Measurements from ENCODE around the gene RCSD1. TPM values are rescaled to one million over a fixed set of nuclear protein-coding genes. Genes with fewer than 3 reads are reported as not detected.

The RCSD1 gene
- total RNA-seq, 1 donor from 2014 or later = 2.3 TPM

DNA sequence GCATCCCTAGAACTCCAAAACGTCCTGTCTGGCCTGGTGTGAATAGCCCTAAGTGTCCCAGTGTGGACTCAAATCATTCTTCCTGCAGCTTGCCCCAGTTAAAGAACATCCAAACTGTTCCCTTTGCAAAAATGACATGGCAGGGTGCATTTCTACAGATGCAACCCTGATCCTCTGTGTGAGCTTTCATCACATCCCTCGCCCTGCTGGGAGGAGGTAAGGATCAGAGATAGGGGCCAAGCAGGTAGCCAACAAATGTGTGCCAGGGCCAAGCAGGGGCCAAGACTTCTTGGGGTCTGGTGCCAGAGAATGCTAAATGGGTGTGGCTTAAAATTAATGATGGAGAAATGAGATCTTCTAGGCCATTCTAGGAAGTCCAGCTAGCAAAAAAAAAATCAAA lies 64.7 kb downstream of the RCSD1 start:
- Mint-ChIP-seq H3K27ac (ENCODE audit: unreplicated experiment) (no peak overlapping the region), H3K4me1 (peaks cover 4% of the 10 kb centered on the region), H3K9me3 (no peaks in the 10 kb centered on the region), H3K36me3 (ENCODE audit: low read depth) (no peaks in the 10 kb centered on the region), H3K27me3 (ENCODE audit: low read depth) (no peaks in the 10 kb centered on the region), H3K4me3 (no peak overlapping the region)
- TF ChIP-seq, protein P1, sequence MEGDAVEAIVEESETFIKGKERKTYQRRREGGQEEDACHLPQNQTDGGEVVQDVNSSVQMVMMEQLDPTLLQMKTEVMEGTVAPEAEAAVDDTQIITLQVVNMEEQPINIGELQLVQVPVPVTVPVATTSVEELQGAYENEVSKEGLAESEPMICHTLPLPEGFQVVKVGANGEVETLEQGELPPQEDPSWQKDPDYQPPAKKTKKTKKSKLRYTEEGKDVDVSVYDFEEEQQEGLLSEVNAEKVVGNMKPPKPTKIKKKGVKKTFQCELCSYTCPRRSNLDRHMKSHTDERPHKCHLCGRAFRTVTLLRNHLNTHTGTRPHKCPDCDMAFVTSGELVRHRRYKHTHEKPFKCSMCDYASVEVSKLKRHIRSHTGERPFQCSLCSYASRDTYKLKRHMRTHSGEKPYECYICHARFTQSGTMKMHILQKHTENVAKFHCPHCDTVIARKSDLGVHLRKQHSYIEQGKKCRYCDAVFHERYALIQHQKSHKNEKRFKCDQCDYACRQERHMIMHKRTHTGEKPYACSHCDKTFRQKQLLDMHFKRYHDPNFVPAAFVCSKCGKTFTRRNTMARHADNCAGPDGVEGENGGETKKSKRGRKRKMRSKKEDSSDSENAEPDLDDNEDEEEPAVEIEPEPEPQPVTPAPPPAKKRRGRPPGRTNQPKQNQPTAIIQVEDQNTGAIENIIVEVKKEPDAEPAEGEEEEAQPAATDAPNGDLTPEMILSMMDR (conservative IDR thresholded peaks at IDR 0.05) = no peak
- DNase-seq (ENCODE audit: low read depth, low spot score) = no peak

DNA sequence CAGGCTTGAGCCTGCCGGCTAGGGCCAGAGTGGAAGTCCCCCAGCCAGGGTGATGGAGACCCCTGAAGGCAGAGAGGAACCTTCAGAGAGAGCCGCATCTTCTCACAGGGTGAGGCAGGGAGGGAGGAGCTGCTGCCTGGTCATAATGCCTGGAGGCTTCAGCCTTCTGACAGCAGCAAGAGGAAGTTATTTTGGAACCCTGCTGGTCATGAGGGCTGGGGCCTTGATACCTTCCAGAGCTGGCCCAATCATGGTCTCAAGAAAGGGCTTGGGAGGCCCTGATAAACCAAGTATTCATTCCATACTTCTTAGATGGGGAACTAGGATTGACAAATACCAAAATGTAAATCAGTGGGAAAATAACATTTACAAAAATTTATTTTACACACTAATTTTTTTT lies 65.1 kb downstream of the RCSD1 start:
- TF ChIP-seq, protein P1 (conservative IDR thresholded peaks at IDR 0.05) = no peak
- Mint-ChIP-seq H3K36me3 (ENCODE audit: low read depth) (no peaks in the 10 kb centered on the region), H3K27ac (ENCODE audit: unreplicated experiment) (no peak overlapping the region), H3K27me3 (ENCODE audit: low read depth) (no peaks in the 10 kb centered on the region), H3K9me3 (no peaks in the 10 kb centered on the region), H3K4me3 (no peak overlapping the region), H3K4me1 (peaks cover 4% of the 10 kb centered on the region)
- no peak for DNase-seq (ENCODE audit: low read depth, low spot score)

DNA sequence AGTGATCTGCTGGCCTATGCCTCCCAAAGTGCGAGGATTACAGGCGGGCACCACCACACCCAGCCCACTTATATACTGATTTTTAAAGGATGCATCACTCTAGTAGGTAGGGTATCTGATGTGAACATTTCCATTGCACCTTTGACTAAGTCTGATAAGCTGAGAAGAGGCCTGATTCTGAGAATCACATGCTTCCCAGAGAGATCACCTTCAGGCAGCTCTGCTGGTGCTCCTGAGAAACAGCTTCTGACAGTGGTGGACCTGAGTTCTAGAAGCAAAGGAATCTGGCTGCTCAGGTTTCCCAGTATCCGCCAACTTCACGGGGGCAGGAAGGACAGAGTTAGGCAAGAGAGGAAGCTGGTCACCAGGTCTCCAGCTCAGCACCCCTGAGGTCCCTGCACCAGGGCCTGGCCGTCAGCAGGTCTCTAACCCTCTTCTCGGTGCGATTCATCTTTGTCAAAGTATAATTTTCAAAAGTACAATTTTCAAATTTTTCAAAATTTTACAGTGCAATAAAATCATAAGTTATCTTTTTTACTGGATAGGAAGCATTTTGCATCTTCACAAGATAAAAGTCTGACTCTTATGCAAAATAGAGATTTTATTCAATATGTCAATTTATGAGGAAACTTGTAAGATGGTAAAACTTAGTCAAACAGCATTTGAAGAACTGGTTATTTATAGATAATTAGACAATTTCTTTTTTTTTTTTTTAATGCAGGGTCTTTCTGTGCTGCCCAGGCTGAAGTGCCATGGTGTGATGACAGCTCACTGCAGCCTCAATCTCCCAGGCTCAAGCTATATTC lies 65.9 kb downstream of the RCSD1 start:
- no peaks in the 10 kb centered on the region for H3K36me3 Mint-ChIP-seq (ENCODE audit: low read depth)
- no peak overlapping the region for H3K27ac Mint-ChIP-seq (ENCODE audit: unreplicated experiment)
- no peaks in the 10 kb centered on the region for H3K27me3 Mint-ChIP-seq (ENCODE audit: low read depth)
- H3K4me3 Mint-ChIP-seq = no peak overlapping the region
- no peaks in the 10 kb centered on the region for H3K9me3 Mint-ChIP-seq
- TF ChIP-seq, protein P1 (conservative IDR thresholded peaks at IDR 0.05) = no peak
- H3K4me1 Mint-ChIP-seq = peaks cover 4% of the 10 kb centered on the region
- DNase-seq (ENCODE audit: low read depth, low spot score) = no peak

DNA sequence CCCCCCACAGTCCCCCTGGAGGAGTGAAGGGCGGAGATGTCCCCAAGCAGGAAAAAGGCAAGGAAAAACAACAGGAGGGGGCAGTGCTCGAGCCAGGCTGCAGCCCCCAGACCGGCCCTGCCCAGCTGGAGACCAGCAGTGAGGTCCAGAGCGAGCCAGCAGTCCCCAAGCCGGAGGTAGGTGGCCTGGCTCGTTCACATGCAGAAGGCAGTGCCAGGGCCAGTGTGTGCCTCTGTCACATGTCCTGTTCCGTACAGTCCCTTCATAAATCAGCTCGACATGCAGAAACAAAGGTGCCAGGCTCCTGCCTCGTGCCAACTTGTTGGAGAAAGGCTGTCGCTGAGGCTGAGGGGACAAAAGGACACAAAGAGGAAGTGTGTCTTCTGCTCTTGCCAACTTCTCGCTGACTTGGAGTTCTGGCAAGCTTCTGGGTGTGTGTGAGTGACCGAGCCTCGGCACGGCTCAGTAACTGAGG lies 67.7 kb downstream of the RCSD1 start:
- H3K36me3 Mint-ChIP-seq (ENCODE audit: low read depth) = no peaks in the 10 kb centered on the region
- no peaks in the 10 kb centered on the region for H3K9me3 Mint-ChIP-seq
- no peaks in the 10 kb centered on the region for H3K27me3 Mint-ChIP-seq (ENCODE audit: low read depth)
- peak overlapping the region; percentile 12 for H3K27ac Mint-ChIP-seq (ENCODE audit: unreplicated experiment)
- DNase-seq (ENCODE audit: low read depth, low spot score) = no peak
- TF ChIP-seq, protein P1 (conservative IDR thresholded peaks at IDR 0.05) = no peak
- H3K4me1 Mint-ChIP-seq = peaks cover 4% of the 10 kb centered on the region
- no peak overlapping the region for H3K4me3 Mint-ChIP-seq

DNA sequence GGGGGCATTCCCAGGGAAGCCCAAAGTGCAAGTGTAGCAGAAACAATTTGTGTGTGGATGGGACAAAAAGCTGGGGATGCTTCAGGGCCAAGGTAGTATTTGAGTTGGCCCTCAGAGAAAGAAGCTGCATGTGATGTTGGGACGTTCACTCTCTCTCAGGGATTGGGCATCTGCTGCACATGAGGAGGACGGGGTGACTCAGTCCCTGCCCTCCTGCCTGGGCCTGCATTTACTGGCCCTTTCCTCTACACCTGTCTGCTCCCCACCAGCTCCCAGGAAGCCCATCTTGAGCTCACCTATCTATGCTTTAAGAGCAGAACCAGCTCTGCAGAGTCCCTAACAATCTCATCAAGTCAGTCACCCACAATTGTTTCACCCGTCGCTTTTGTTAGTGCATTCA lies 68.3 kb downstream of the RCSD1 start:
- Mint-ChIP-seq H3K4me3 (no peak overlapping the region), H3K4me1 (peaks cover 4% of the 10 kb centered on the region), H3K9me3 (no peaks in the 10 kb centered on the region), H3K36me3 (ENCODE audit: low read depth) (no peaks in the 10 kb centered on the region), H3K27me3 (ENCODE audit: low read depth) (no peaks in the 10 kb centered on the region), H3K27ac (ENCODE audit: unreplicated experiment) (no peak overlapping the region)
- TF ChIP-seq, protein P1 (conservative IDR thresholded peaks at IDR 0.05) = no peak
- no peak for DNase-seq (ENCODE audit: low read depth, low spot score)

Measured in neural crest cell (in vitro differentiated cells).